ENCODE results near the gene METTL1.

DNA sequence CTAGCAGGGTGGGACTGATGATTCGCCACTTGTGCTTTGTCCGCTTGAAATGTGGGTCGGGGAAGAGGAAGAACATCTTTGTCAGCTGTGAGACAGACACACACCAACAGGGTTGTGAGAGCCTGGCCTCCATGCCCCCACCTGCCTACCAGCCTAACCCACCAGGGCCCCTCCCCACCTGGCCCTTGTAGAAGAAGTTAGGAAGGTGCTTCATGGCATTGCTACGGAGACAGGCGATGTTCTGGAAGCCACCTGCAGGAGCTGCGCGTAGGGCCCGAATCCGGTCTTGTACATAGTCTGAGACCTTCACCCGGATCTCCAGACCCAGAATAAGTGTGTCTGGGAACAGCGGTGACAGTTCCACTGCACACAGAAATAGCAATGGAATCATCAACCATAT lies 2.3 kb downstream of the METTL1 start:
- TF ChIP-seq POLR2A (IDR thresholded peaks at IDR 0.05): no peak
- TF ChIP-seq, protein P1, sequence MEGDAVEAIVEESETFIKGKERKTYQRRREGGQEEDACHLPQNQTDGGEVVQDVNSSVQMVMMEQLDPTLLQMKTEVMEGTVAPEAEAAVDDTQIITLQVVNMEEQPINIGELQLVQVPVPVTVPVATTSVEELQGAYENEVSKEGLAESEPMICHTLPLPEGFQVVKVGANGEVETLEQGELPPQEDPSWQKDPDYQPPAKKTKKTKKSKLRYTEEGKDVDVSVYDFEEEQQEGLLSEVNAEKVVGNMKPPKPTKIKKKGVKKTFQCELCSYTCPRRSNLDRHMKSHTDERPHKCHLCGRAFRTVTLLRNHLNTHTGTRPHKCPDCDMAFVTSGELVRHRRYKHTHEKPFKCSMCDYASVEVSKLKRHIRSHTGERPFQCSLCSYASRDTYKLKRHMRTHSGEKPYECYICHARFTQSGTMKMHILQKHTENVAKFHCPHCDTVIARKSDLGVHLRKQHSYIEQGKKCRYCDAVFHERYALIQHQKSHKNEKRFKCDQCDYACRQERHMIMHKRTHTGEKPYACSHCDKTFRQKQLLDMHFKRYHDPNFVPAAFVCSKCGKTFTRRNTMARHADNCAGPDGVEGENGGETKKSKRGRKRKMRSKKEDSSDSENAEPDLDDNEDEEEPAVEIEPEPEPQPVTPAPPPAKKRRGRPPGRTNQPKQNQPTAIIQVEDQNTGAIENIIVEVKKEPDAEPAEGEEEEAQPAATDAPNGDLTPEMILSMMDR (IDR thresholded peaks at IDR 0.05): no peak

Data from heart left ventricle (tissue), 13 donors.